Cardiac septum (tissue), 1 donor: ENCODE data around the gene SAMD9L. TPM values are rescaled to one million over a fixed set of nuclear protein-coding genes. Genes with fewer than 3 reads are reported as not detected.

ENCODE experiments used
- DNase-seq: peaks from one replicate; pipeline ENCODE4 v3.0.0-alpha.2; 2020; ENCODE audit warnings: low spot score
- intact Hi-C: fragments of 100-400 bp; cut with DNase I; formaldehyde crosslinking; loops from one replicate; pipeline ENCODE4 v1.14.0; 2022
- long read RNA-seq: library from polyadenylated mRNA; unstranded; transcript quantifications from one replicate; pipeline ENCODE4 v2.0.0, GENCODE V29; 2021
- total RNA-seq: library from RNA; stranded (reverse); fragmentation: NEBNext Ultra II Directional; extraction: Animal tissue kit (Norgen Biotek cat#: 25700); gene quantifications from one replicate; pipeline ENCODE4 v1.2.1, GENCODE V29; 2021
- donor health status: DM: no; HTN: no; CAD: no.

Gene SAMD9L
- total RNA-seq: 4.1 TPM
- long read RNA-seq, partial matches to known transcripts: 0 of 1 reads
- long read RNA-seq, other reads (novel, unspliced or antisense): 1 of 1 reads

DNA sequence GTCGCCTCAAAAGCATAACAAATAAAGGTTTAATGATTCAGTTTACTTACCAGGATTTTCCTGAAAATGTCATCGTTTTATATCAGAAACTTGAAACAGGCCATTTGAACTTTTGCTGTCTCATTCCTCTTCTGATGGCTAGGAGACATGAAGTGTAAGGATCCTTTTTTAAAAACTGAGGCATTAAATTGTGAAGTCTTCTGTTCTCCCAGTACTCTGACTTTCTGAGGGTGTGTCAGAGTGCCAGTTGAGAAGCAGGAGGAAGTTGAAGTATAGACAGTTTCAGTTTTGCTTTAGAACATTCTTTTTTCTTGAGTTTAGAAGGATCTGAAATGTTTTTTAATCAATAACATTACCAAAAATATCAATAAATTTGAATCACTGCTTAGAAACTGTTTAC is at the start of gene SAMD9L:
Gene SAMD9L (minus strand): TSS at position 242 of the 400 bp plus-strand sequence. CDS start 12,414 bp downstream, outside the sequence.
- intact Hi-C loops: no loop called here
- no peak for DNase-seq

DNA sequence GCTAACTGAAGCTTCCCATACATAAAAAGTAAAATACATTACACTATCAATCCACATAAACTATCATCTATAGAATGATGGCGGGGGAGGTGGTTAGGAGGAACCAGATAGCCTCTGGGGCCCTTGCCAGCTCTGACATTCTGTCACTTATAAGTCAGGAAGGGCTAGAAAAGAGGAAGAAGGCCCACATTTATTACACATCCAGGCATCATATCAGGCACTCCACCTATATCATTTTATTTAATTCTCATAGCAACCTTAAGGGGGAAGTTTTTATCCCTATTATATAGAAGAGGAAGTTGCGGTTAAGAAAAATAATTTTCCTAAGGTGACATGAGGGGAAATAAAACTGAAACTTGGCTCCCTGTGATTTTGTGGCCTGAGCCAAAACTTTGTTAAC is 48.2 kb upstream of the SAMD9L start:
- intact Hi-C loops: no loop called here
- no peak for DNase-seq

DNA sequence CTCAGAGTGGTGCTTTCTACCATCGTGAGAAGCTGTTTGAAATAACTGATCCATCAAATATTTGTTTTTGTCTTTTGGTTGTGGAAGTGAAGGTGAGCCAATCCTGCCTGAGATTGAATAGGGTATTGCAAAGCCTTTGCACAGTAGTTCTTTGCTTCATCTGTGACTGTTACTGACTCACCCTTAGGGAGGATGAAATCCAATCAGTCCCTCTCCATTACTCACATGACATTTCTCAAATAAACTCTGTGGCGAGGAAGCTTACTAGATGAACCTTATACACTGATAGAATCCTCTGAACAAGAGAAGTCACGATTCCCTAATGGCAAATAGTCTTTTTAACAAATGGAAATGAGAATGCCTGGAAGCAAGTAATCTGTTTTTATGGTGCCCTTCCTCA is 46.2 kb upstream of the SAMD9L start:
- intact Hi-C loops: no loop called here
- DNase-seq: no peak

DNA sequence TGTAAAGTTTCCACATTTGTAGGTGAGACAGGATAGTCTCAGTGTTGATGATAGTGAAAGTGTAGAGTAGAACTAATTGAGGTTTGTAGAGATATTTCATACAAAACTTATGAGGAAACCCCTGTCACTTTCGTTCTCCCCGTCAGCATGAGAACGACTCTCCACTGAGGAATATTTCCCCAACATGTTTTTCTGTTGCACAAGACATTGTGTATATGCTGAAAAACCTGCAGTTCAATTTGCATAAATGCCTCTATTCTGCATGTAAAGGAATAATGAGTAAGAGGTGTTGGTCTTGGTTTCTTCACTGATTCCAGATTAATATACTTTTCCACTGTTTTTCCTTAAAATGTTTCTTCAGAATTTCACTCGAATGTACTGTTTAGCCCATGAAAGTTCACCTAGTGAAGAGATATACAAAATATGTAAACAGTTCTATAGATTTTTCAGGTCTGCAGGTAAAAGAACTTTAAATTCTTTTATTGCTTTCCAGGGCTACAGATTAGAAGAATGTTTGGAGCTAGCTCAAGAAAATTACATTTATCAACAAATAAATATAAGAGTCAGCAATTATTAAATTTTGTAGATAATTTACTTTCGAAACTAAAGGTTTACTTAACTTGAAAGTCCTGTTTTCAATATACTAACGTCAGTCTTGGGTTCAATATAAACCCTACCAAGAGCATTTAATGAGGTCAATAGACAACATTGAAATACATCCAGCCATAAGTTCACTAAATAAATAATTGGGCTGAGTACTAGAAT is 40.9 kb upstream of the SAMD9L start:
- intact Hi-C loops: no loop called here

DNA sequence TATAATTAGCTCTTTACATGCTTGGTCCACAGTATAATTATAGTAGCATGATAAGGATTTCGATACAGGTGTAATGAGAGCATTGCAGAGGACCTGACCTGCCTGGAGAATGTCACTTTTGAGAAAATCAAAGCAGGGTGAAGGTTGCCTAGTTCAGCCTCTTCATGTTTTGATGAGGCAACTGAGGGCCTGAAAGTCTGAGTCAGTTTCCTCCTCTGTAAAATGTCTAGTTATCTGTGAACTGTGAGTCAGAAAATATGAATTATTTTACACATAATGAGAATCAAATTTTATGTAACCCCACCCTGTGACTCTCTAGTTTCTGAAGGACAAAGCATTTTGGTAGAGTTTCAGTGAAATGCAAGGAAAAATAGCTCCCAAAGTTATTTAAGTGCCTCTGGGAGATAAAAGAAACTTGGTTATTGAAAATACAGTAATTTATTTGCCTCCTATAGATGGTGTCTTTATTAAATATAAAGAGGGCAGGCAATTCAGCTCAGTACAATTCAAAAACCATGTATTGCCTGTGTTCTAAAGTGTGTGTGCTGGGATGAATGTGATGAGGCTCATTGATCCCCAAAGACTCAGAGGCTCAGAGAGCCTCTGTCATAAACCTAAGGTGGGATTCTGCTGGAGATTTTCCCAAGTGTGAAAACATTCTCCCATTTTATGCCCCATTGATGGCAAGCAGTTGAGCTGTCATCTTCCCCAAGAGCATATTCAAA is 37.3 kb upstream of the SAMD9L start:
- no peak for DNase-seq
- intact Hi-C loops: no loop called here

More for the DNA sequence above, 40.9 kb upstream of the SAMD9L start:
- no peak for DNase-seq

DNA sequence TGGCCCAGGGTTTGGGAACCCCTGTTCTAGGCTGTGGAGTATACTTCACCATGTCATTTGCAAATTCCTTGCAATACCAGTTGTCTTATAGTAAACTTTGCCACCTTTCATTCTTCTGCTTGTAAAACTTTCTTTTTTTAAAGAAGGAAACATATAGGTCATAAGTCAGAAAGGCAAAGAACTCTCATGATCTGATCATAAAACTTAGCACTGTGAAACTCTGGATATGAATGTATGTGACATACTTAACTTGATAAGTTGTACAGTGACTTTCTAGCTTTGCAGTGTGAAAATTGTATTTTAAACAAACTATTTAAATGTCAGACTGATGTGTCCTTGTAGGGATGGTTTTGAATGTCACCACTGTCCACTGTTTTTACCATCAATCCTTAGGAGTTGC is 31.0 kb upstream of the SAMD9L start:
- intact Hi-C loops: no loop called here
- no peak for DNase-seq

DNA sequence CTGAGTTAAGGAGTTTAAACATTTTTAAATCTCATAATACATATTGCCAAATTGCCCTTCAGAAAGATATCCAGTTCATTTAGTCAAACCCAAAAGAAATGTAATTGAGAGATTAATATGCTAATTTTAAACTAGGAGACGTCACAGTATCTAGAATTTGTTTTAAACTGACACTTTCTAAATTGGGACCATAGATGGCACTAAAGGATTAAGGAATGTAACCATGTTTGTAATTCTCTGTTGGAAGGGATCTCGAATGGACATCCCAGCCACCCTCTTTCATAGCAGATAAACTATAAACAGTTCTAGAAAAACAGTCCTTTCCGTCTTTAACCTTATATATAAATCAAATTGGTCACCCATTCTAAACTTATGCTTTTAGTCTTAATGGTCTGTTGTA is 30.0 kb upstream of the SAMD9L start:
- DNase-seq: no peak
- intact Hi-C loops: no loop called here

DNA sequence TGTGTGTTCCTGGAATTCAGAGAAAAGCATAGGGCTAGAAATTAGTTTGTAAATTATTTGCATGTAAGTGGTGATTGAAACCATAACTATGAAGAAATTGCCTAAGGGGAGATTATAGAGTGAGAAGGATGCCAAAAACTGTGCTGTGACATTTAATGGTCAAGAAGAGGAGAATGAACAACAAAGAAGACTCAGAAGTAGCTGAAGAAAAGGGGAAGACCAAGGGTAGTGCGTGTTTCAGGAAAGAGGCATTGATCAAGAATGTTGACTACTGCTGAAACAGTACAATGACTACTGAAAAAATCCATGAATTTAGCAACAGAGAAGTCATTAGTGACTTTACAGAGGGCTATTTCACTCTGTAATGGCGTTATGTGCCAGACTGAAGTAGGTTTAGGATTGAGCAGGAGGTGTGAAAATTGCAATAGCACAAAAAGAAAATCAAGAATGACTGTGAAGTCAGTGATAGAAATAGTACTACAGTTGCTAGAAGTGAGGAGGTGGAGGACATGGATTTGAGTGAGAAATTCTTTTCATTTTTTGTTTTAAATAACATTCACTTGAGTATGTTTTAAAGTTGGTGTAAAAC is 28.9 kb upstream of the SAMD9L start:
- intact Hi-C loops: no loop called here
- no peak for DNase-seq

DNA sequence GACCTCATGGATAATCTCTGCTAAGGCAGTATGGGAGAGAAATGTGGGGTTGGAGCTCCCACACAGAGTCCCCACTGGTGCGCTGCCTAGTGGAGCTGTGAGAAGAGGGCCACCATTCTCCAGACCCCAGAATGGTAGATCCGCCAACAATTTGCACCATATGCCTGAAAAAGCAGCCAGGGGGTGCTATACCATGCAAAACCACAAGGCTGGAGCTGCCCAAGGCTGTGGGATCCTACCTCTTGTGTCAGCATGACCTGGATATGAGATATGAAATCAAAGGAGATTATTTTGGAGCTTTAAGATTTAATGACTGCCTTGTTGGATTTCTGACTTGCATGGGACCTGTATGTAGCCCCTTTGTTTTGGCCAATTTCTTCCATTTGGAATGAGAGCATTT is 27.0 kb upstream of the SAMD9L start:
- intact Hi-C loops: no loop called here

DNA sequence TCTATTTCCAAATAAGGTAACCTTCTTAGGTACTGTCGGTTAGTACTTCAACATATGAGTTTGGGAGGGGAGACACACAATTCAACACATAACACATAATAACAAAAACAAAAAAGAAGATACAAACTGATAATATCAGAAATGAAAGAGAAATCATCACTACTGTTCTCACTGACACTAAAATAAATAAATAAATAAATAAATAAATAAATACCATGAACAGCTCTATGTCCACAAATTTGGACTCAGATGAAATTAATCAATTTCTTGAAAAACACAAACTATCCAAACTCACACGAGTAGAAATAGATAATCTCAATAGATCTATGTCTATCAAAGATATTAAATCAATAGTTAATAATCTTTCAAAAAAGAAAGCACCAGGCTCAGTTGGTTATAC is 24.5 kb upstream of the SAMD9L start:
- intact Hi-C loops: no loop called here
- DNase-seq: no peak

More for the DNA sequence above, 27.0 kb upstream of the SAMD9L start:
- no peak for DNase-seq

DNA sequence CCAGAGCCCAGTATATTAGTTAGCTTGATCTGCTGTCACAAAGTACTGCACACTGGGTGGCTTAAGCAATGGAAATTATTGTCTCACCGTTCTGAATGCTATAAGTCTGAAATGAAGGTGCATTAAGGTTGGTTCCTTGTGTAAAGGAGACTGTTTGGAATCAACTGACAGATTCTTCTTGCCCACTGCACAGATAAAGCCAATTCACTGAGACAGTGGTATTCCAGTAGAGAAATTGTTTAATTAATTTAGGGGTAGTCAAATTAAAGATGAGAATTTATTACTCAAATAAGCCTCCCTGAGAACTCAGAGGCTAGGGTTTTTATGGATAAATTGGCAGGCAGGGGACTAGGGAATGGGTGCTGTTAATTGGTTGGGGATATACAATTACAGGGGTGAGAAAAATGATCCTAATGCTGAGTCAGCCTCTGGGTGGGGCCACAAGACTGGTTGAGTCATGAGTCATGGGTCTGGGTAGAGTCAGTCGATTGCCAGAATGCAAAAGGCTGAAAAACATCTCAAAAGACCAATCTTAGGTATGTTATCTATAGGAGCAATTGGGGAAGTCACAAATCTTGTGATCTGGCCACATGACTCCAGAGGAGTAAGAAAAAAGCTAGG is 23.5 kb upstream of the SAMD9L start:
- no peak for DNase-seq
- intact Hi-C loops: no loop called here

DNA sequence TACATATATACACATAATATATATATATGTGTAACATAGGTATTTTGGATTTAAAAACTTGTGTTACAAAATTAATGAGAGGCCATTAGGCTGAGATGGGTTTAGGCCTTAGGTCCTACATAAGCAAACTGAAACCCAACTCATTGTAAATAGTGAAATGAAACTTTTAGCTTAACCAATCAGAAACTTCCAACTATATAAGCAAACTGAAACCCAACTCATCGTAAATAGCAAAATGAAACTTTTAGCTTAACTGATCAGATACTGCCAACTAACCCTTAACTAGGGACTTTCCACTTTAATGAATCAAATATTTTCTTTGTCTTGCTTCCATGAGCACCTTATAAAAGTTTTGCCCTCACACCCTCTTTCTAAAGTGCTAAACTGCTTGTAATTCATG is 17.3 kb upstream of the SAMD9L start:
- intact Hi-C loops: no loop called here
- no peak for DNase-seq

DNA sequence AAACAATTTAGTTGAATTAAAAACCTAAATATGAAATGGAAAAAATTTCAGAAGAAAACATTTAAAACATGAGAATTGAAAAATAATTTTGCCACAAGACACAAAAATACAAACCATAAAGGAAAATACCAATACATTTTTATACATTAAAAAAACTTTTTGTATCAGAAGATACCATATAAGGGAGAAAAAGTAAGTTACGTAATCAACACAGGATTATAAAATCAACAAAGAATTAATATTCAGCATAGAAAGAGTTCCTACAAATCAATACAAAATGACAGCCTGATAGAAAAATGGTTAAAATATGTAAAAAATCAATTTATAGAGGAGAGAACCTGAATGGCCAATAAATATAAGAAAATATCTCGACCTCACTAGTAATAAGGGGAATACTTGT is 16.6 kb upstream of the SAMD9L start:
- DNase-seq: no peak
- intact Hi-C loops: no loop called here

DNA sequence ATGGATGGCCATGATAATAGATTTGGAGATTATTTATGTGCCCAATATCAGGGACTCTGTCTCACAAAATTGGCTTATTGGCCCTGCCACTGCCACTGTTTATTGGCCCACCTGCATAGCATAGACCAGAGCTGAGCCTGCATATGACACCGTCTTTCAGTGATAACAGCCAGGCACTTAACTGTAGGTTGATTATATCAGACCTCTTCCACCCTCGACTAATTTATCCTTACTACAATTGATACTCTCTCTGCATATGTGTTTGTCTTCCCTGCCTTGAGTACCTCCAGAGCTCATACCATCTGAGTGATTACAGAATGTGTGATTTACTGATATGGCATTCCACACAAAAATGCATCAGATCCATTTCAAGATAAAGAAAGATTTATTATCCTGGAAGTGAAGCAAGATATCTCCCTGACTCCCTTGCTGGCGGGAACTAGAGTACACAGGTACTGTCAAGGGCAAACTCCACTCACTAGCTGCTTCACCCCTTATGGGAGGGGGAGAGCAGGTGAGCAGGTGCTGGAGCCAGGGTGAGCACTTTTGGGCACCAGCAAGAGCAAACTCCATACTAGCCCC is 13.1 kb upstream of the SAMD9L start:
- no peak for DNase-seq
- intact Hi-C loops: no loop called here

DNA sequence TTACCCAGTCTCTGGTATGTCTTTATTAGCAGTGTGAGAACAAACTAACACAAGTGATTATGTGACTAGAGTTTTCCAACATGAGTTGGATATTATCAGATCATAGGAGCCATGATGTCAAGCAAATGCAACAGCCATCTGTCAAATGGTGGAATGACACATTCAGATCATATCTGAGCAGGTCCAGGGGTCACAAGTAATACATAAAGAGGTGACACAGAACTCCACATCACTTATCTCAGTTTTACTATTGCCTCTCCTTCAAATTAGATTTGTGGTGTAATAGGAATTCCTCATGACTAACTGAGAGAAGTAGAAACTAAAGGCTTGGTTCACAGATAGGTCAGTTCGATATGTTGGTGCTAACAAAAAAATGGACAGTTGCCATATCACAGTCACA is 12.2 kb upstream of the SAMD9L start:
- intact Hi-C loops: no loop called here
- DNase-seq: no peak

DNA sequence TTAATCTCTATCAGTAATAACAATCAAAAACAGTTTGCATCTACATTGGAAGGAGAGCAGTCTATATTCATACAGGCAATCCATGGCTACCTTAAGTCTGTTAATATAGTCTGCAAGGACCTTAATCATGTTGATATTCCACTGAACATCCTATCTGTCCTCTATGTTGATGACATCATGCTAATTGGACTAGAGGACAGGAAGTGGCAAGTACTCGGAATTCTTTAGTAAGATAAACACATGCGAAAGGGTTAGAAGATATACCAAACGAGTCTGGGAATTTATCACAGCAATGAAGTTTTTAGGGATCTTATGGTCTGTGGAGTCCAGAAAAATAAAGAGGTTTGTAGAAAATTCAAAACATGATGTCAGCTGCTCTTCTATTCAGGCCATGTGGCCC is 11.3 kb upstream of the SAMD9L start:
- intact Hi-C loops: no loop called here
- DNase-seq: no peak

DNA sequence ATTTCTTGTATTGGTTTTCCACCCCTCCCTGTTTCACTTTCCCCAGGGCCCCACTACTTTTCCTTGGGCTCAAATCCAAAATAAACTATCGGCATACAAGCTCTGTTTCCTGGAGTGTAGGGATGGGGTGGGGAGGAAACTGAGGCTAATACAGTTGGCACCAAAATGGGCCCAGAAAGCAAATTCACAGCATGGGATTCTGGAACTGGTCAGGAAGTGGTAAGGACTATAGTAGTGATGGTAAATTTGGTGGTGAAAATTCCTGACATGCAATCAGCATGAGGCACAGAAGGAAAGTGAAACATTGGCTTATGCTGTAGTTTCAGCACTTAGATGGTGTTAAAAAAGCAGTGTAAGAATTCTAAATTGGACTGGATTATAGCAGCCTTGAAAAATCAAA is 8.7 kb upstream of the SAMD9L start:
- DNase-seq: no peak
- intact Hi-C loops: no loop called here

DNA sequence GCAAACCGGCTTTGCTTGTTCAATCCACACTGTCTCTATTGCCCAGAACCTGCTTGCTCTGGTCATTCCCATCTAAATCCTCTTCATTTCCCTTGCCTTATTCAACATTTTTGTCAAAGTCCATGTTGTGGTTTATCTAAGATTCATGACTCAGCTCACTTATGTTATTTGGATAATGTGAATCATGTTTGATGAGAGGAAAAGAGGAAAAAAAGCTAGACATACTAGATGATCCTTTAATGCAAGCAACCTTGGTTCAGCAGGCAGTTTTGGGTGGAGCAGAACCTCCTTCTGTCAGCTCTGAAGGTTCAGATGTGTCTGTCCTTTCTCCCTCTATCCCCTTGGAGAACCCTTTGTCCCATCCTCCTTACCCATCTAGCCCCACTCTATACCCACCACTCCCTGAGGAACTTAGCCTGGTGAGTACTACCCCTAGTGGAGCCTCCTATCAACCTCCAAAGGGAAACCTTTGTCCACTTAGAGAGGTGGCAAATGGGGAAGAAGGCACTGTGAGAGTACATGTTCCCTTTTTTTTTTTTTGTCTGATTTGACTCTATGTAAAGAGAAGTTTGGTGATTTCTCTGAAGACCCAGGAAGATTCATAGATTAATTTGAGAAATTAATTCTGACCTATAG is 2.1 kb upstream of the SAMD9L start:
- intact Hi-C loops: no loop called here
- DNase-seq: no peak

DNA sequence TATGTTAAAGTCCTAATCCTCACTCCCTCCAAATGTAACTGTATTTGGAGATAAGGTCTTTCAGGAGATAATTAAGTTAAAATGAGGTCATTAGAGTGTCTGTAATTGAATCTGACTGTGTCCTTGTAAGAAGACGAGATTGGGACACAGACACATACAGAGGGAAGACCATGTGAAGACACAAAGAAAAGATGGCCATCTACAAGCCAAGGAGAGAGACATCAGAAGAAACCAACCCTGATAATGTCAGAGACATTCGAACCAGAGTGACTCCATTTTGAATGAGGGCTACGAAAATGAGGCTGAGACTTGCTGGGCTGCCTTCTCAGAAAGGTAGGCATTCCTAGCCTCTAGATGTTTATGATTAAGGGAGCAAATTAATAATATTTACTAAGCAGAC is 542 bp upstream of the SAMD9L start:
- intact Hi-C loops: no loop called here

DNA sequence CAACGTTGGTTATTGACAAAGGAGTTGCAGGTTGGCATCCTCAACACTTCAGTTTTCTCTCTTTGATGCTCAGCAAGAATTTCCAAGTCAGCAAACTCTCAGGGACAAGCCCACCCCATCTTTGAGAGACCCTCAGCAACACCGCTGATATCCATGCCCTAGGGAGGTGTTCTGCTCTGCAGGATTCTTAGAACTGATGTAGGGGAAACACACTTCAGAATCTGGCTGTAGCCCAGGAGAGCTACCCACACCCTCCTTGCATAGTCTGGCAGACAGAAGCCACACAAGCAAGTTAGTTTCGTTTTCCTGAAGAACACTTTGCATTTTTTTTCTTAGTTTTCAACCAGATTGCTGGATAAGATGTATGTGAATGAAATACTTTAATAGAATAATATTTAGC is 822 bp downstream of the SAMD9L start:
- intact Hi-C loops: no loop called here
- DNase-seq: no peak

More for the DNA sequence above, 542 bp upstream of the SAMD9L start:
- no peak for DNase-seq
